Lower lobe of right lung (tissue), 2 donors: Measurements from ENCODE around the gene SCNN1G. TPM values are rescaled to one million over a fixed set of nuclear protein-coding genes. Genes with fewer than 3 reads are reported as not detected.

Experiments
- ATAC-seq, 2 donors: fragments of 200-7000 bp; cut with Tn5 transposase; one replicate each; pipeline ENCODE4 v1.9.1; 2020 to 2022; ENCODE audit warnings: mild to moderate bottlenecking in 2 of 2, moderate library complexity in 2 of 2
- DNase-seq: peaks from one replicate; pipeline ENCODE4 v3.0.0-alpha.2; 2020
- H3K27ac ChIP-seq: fragments of 200-600 bp; one replicate; pipeline ENCODE4 v1.8.0; 2022
- H3K27me3 ChIP-seq: fragments of 200-600 bp; one replicate; pipeline ENCODE4 v1.8.0; 2022; ENCODE audit warnings: low read depth
- H3K36me3 ChIP-seq: fragments of 200-600 bp; one replicate; pipeline ENCODE4 v1.8.0; 2022; ENCODE audit warnings: mild to moderate bottlenecking
- H3K4me1 ChIP-seq: fragments of 200-600 bp; one replicate; pipeline ENCODE4 v1.8.0; 2022
- H3K4me3 ChIP-seq: fragments of 200-600 bp; one replicate; pipeline ENCODE4 v1.8.0; 2022; ENCODE audit warnings: mild to moderate bottlenecking
- H3K9me3 ChIP-seq: fragments of 200-600 bp; one replicate; pipeline ENCODE4 v1.8.0; 2022
- CTCF ChIP-seq: fragments of 200-600 bp; IDR thresholded peaks from one replicate; pipeline ENCODE4 v1.8.0; 2022; ENCODE audit warnings: antibody characterized with exemption, mild to moderate bottlenecking
- intact Hi-C: fragments of 100-400 bp; cut with DNase I; formaldehyde crosslinking; loops from one replicate; pipeline ENCODE4 v1.11.0; 2022
- total RNA-seq: library from RNA; stranded (reverse); fragmentation: NEBNext Ultra II Directional; extraction: Animal tissue kit (Norgen Biotek cat#: 25700); gene quantifications from one replicate; pipeline ENCODE4 v1.2.1, GENCODE V29; 2021
- donor health status: DM: no; HTN: yes; CAD: no; lungs with severe emphysema.

The SCNN1G gene
- total RNA-seq, 1 donor from 2014 or later, result 7.6 TPM

DNA sequence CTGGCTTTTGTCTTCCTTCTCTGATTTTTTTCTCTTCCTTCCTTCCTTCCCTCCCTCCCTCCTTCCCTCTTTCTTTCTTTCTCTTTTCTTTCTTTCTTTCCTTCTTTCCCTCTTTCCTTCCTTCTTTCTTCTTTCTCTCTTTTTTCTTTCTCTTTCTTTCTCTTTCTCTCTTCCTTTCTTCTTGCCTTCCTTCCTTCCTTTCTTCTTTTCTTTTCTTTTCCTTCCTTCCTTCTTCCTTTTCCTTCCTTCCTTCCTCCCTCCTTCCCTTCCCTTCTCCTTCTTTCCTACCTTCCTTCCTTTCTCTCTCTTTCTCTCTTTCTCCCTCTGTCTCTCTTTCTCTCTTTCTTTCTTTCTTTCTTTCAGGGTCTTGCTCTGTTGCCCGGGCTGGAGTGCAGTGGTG is 54.4 kb downstream of the SCNN1G start:
- H3K4me3 ChIP-seq, result no peak overlapping the region
- H3K4me1 ChIP-seq, result no peaks in the 10 kb centered on the region
- no peaks in the 10 kb centered on the region for H3K9me3 ChIP-seq
- no peak for TF ChIP-seq CTCF
- no peak for ATAC-seq
- intact Hi-C loops, result no loop called here
- DNase-seq, result no peak
- H3K27ac ChIP-seq, result no peak overlapping the region
- H3K27me3 ChIP-seq, result no peaks in the 10 kb centered on the region
- no peaks in the 10 kb centered on the region for H3K36me3 ChIP-seq

GRCh38 chr16:23240994-23241393 is 58.4 kb downstream of the SCNN1G start:
- TF ChIP-seq CTCF, result no peak
- intact Hi-C loops, result no loop called here

DNA sequence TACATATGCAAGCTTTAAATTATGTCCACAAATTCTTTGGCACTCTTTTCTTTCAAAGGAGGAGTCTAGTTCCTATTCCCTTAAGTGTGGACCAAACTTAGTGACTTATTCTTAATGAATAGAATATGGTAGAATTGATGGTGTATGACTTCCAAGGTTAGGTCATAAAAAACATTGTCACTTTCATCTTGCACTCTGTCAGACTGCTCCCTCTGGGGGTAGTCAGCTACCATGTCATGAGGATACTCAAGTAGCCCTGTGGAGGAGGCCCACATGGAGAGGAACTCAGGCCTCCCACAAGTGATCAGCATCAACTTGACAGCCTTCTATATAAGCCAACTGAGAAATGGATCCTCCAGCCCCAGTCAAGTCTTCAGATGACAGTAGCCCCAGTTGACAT is 61.6 kb downstream of the SCNN1G start:
- ATAC-seq (no peak), DNase-seq (no peak)
- Histone ChIP-seq H3K36me3 (no peaks in the 10 kb centered on the region), H3K4me3 (no peak overlapping the region), H3K4me1 (no peaks in the 10 kb centered on the region), H3K27me3 (no peaks in the 10 kb centered on the region), H3K27ac (no peak overlapping the region), H3K9me3 (no peaks in the 10 kb centered on the region)
- intact Hi-C loops, result no loop called here
- TF ChIP-seq CTCF, result no peak

More at GRCh38 chr16:23240994-23241393, 58.4 kb downstream of the SCNN1G start:
- Histone ChIP-seq H3K4me3 (no peak overlapping the region), H3K4me1 (no peaks in the 10 kb centered on the region), H3K27me3 (no peaks in the 10 kb centered on the region), H3K9me3 (no peaks in the 10 kb centered on the region), H3K36me3 (no peaks in the 10 kb centered on the region), H3K27ac (no peak overlapping the region)
- ATAC-seq, result no peak
- no peak for DNase-seq

GRCh38 chr16:23245268-23245667 is 62.7 kb downstream of the SCNN1G start:
- ATAC-seq (no peak), DNase-seq (no peak)
- no peak overlapping the region for H3K4me3 ChIP-seq
- intact Hi-C loops, result no loop called here
- no peak overlapping the region for H3K27ac ChIP-seq
- H3K9me3 ChIP-seq, result no peaks in the 10 kb centered on the region
- H3K36me3 ChIP-seq, result no peaks in the 10 kb centered on the region
- no peaks in the 10 kb centered on the region for H3K27me3 ChIP-seq
- H3K4me1 ChIP-seq, result no peaks in the 10 kb centered on the region
- TF ChIP-seq CTCF, result no peak

GRCh38 chr16:23248261-23249194 is 66.0 kb downstream of the SCNN1G start:
- no peaks in the 10 kb centered on the region for H3K27me3 ChIP-seq
- no peak overlapping the region for H3K27ac ChIP-seq
- ATAC-seq (peak in 1 of 2 donors; percentile 74), DNase-seq (no peak)
- intact Hi-C loops, result no loop called here
- no peaks in the 10 kb centered on the region for H3K4me1 ChIP-seq
- no peak overlapping the region for H3K4me3 ChIP-seq
- no peaks in the 10 kb centered on the region for H3K9me3 ChIP-seq
- TF ChIP-seq CTCF, result no peak
- no peaks in the 10 kb centered on the region for H3K36me3 ChIP-seq
